Panc1 (cell line): ENCODE results near the gene HELZ.

ENCODE experiments used
- CTCF ChIP-seq: fragments of 450-650 bp; IDR thresholded peaks from 2 replicates; pipeline ENCODE4 v1.5.1; 2017; ENCODE audit warnings: mild to moderate bottlenecking
- POLR2AphosphoS5 ChIP-seq: IDR thresholded peaks from 2 replicates; pipeline ENCODE4 v1.6.1; 2012; ENCODE audit warnings: mild to moderate bottlenecking, low read depth, low read length, moderate library complexity
- SIN3A ChIP-seq: IDR thresholded peaks from 2 replicates; pipeline ENCODE4 v1.6.1; 2012; ENCODE audit warnings: low read depth, mild to moderate bottlenecking, low read length, moderate library complexity, borderline replicate concordance; ENCODE audit not compliant: insufficient read depth
- TCF7L2 ChIP-seq: IDR thresholded peaks from 2 replicates; pipeline ENCODE4 v1.6.1; 2011; ENCODE audit warnings: mild to moderate bottlenecking, low read depth, low read length, inconsistent platforms
- TF ChIP-seq, protein P1 (sequence below), 2 experiments: IDR thresholded peaks; 2 replicates each; pipeline ENCODE4 v1.6.1; 2011 to 2012; ENCODE audit warnings: low read depth in 2 of 2, control low read depth in 1 of 2, low read length in 1 of 2, mild to moderate bottlenecking in 1 of 2, moderate library complexity in 1 of 2; ENCODE audit not compliant: insufficient read depth in 1 of 2

- no peak for TF ChIP-seq POLR2AphosphoS5
- no peak for TF ChIP-seq CTCF
- TF ChIP-seq, protein P1, sequence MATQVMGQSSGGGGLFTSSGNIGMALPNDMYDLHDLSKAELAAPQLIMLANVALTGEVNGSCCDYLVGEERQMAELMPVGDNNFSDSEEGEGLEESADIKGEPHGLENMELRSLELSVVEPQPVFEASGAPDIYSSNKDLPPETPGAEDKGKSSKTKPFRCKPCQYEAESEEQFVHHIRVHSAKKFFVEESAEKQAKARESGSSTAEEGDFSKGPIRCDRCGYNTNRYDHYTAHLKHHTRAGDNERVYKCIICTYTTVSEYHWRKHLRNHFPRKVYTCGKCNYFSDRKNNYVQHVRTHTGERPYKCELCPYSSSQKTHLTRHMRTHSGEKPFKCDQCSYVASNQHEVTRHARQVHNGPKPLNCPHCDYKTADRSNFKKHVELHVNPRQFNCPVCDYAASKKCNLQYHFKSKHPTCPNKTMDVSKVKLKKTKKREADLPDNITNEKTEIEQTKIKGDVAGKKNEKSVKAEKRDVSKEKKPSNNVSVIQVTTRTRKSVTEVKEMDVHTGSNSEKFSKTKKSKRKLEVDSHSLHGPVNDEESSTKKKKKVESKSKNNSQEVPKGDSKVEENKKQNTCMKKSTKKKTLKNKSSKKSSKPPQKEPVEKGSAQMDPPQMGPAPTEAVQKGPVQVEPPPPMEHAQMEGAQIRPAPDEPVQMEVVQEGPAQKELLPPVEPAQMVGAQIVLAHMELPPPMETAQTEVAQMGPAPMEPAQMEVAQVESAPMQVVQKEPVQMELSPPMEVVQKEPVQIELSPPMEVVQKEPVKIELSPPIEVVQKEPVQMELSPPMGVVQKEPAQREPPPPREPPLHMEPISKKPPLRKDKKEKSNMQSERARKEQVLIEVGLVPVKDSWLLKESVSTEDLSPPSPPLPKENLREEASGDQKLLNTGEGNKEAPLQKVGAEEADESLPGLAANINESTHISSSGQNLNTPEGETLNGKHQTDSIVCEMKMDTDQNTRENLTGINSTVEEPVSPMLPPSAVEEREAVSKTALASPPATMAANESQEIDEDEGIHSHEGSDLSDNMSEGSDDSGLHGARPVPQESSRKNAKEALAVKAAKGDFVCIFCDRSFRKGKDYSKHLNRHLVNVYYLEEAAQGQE (IDR thresholded peaks at IDR 0.05; ENCODE audit: insufficient read depth in 1 of 2, low read depth in 2 of 2, low read length in 1 of 2): no peak
- TF ChIP-seq SIN3A: no peak
- TF ChIP-seq TCF7L2: no peak
These were observed 176.0 kb downstream of the HELZ start for GRCh38 chr17:67068999-67069398.
